GM13977 (cell line): Measurements from ENCODE around the gene SPINK6.

Source experiments
- DNase-seq: peaks from one replicate; pipeline ENCODE4 v3.0.0; 2012; ENCODE audit warnings: low spot score
- CTCF ChIP-seq: IDR thresholded peaks from 2 replicates; pipeline ENCODE4 v1.5.1; 2012; ENCODE audit warnings: mild to moderate bottlenecking, control low read depth; ENCODE audit not compliant: insufficient read depth; ENCODE audit errors: extremely low read depth, missing control alignments
- in situ Hi-C: fragments of 300-500 bp; cut with MboI; formaldehyde crosslinking; loops from one replicate; pipeline ENCODE4 v1.12.0; 2022; ENCODE audit warnings: low sequenced_read_pairs, low pct_unique_long_range_greater_than_20kb, mixed read lengths, inconsistent platforms; ENCODE audit not compliant: unreplicated experiment

SPINK6 gene

DNA sequence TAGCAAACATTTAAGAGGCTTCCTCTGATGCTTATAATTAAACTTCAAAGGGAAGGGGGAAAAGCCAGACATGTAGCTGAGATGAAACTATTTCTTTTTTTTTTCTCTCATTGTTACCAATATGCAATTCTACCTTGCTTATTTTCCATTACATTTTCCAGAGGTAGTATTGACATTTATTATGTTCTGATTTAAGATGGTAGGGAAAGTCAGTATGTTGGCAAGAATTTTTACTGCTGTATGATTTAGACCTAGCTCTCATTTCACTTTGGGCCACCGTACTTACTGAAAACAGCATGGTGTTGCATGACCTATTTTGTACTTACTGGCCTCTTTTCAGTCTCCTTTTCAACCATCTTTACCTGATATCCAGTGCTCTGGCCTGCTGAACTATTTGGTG, 9.6 kb upstream of the SPINK6 start:
- TF ChIP-seq CTCF: no peak
- in situ Hi-C loops: loop anchor here (25.0 kb wide), 1 partner anchor 519 kb away; no protein-coding TSS in a partner anchor
- no peak for DNase-seq

DNA sequence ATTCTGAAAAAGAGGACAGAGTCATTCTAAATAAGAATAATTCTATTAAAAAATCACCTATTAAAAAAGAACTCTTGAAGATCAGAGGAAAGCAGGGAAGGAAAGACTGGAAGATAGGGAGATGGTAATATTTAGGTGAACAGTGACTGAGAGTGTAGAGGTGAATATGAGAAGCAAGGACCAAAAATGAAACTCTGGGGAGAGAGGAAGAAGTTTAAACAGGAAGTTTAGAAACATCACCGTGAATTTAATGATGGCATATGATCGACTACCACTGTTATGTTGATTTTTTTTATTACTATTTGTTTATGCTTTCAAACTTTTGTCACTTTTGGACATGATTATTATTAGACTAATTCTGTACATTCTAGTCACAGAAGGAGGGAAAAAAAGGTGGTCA, 1.7 kb upstream of the SPINK6 start:
- no peak for DNase-seq
- in situ Hi-C loops: no loop called here
- no peak for TF ChIP-seq CTCF

DNA sequence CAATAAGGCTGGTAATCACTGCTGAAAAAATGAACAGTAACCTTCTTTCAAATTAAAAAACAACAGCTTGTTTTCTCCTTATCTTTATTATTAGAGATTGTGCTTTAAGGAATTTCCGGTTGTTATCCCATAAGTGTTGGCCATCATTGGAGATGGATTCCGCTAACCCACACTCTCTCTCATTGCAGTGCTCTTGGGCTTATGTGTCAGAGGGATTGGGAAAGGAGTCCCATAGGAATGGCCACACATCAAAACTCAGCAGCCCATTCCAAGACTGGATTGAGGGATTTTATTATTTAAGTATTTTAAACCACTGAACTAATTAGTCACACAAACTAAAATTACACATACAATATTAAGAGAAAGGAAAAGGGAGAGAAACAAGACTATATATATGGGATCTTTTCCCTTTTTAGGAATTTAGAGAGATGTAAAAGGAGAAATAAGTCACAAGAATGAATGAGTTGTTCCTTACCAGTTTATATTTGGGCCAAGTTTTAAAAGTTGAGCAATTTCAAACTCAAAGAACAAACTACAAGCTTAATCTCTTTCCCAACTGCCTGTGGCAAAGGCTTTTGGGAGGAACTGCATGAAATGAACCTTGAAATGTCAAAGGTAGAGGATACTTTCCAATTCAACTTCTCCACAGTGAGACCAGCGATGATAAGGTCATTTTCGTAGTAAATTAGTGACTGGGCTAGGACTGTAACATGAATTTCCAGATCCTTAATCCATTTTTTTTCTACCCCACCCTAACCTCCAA, 2.4 kb downstream of the SPINK6 start:
- in situ Hi-C loops: no loop called here
- no peak for DNase-seq
- TF ChIP-seq CTCF: no peak

DNA sequence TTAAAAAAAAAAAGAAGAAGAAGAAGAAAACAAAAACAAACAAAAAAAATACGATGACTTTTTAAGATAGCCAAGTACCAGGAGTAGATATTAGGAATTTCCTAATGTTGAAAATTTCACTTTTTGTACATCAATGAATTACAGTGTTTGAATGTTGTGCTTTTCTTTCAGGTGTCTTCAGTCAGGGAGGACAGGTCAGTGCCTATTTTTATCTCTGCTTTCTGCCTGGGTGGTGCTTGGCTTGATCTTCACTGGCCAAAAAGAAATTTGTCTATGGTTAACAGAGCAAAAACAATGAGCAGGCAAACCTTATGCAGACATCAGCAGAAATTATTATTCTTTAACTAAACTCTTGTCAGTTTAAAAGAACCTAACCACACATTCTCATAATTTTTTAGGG, 3.0 kb downstream of the SPINK6 start:
- in situ Hi-C loops: no loop called here
- no peak for DNase-seq
- TF ChIP-seq CTCF: no peak

- no peak for TF ChIP-seq CTCF
- no peak for DNase-seq
- in situ Hi-C loops: no loop called here
Measured at GRCh38 chr5:148206620-148207019, 3.8 kb downstream of the SPINK6 start.

GRCh38 chr5:148208226-148208625, 5.4 kb downstream of the SPINK6 start:
- TF ChIP-seq CTCF: no peak
- DNase-seq: no peak
- in situ Hi-C loops: no loop called here

GRCh38 chr5:148209151-148209770, 6.4 kb downstream of the SPINK6 start:
- no peak for TF ChIP-seq CTCF
- in situ Hi-C loops: no loop called here
- DNase-seq: no peak
